GM18511 (cell line): ENCODE data around the gene SCN1B.
A peak's percentile ranks its signal among the peaks of the same experiment; 100 is the strongest.

ENCODE experiments used
- ATAC-seq: cut with Tn5 transposase; IDR thresholded peaks from one replicate; pipeline ENCODE4 v1.9.1; 2021; ENCODE audit warnings: mild to moderate bottlenecking, moderate library complexity; ENCODE audit not compliant: unreplicated experiment

The SCN1B gene

DNA sequence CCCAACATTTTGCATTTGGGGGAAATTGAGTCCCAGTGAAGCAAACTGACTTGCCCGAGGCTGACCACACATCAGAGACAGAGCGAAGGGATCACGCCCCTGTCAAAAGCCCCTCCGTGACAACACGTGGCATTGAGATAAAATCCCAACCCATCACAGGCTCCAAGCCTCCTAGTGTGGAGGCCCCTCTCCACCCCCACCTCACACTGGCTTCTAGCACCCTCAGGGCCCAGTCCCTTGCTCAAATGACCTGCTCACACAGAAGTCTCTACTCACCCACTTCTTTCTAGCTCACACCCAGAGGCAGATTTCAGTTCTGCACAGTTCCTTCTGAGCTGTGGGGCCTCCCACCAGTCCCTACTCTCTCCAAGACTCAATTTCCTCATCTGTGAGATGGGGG is 21.5 kb downstream of the SCN1B start:
- no peak for ATAC-seq

GRCh38 chr19:35052599-35053190 is 22.4 kb downstream of the SCN1B start:
- no peak for ATAC-seq

DNA sequence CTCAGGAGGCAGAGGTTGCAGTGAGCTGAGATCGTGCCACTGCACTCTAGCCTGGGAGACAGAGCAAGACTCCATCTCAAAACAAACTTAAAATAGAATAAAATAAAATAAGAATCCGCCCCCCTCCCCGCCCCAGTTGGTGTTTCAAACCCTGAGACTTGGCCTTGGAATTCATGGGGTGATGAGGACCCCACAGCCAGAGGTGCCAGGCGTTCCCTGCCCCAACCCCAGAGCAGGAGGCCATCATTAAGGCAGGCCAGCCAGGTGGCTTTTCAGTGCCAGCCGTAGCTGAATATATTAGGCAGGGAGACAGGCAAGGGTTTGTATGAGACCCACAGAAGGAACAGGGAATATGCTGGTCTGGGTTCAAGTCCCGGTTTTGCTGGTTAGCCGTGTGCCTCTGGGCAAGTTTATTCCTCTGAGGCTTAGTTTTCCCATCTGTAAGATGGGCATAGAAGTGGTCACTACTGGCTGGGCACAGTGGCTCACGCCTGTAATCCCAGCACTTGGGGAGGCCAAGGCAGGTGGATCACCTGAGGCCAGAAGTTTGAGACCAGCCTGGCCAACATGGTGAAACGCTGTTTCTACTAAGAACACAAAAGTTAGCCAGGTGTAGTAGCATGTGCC is 23.5 kb downstream of the SCN1B start:
- ATAC-seq, result no peak

GRCh38 chr19:35054626-35055025 is 24.4 kb downstream of the SCN1B start:
- no peak for ATAC-seq

DNA sequence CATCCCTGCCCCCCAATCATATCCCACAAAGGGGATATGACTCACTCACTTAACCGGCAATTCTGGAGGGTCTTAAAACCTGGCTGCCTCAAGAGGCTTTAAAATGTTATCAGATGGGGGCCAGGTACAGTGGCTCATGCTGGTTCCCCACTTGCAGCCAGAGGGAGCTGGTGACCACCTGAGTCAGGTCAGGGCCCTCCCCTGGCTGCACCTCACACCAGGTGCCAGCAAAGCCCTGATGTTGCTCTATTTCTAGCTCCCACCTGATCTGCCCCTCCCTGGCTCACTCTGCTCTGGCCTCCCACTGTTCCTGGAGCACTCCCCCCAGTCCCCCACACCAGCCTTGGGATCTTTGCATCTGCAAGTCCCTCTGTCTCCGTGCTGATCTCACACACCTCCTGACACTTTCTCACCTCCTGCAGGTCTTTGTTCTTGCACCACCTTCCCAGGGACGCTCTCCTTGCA is 25.5 kb downstream of the SCN1B start:
- no peak for ATAC-seq

DNA sequence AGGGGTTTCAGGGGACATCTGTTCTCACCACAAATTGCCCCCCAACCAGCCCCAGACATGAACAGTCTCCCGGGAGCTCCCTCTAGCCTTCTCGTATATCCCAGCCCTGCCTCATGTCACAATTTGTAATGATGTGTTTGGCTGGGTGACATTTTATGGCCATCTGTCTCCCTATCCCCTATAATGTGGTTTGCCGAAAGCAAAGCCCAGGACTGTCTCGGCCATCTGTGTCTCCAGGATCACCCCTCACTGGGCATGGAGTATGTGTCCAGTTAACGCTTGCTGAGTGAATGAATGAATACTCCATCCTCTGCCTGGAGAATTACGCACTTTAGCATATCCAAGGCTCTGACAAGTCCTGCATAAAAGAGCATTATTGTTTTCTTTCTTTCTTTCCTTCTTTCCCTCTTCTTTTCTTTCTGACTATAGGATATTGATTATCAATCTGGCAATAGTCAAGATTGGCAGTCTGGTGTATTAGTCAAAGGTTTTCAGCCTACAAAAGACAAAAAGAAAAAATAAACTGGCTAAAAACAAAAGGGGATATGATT is 26.3 kb downstream of the SCN1B start:
- ATAC-seq, result no peak

GRCh38 chr19:35058370-35058769 is 28.1 kb downstream of the SCN1B start:
- ATAC-seq, result no peak

GRCh38 chr19:35059006-35059798 is 28.9 kb downstream of the SCN1B start:
- no peak for ATAC-seq

DNA sequence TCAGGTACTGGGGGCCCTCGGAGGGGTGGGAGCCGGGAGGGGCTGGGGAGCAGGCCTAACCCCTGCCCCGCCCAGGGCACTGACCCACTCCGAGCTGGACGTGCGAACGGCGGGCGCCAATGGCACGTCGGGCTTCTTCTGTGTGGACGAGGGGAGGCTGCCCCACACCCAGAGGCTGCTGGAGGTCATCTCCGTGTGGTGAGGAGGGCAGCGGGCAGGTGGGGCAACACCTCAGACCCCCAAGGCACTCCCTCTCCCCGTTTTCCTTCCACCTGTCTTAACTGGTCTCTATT is 29.5 kb downstream of the SCN1B start:
- ATAC-seq, result no peak

DNA sequence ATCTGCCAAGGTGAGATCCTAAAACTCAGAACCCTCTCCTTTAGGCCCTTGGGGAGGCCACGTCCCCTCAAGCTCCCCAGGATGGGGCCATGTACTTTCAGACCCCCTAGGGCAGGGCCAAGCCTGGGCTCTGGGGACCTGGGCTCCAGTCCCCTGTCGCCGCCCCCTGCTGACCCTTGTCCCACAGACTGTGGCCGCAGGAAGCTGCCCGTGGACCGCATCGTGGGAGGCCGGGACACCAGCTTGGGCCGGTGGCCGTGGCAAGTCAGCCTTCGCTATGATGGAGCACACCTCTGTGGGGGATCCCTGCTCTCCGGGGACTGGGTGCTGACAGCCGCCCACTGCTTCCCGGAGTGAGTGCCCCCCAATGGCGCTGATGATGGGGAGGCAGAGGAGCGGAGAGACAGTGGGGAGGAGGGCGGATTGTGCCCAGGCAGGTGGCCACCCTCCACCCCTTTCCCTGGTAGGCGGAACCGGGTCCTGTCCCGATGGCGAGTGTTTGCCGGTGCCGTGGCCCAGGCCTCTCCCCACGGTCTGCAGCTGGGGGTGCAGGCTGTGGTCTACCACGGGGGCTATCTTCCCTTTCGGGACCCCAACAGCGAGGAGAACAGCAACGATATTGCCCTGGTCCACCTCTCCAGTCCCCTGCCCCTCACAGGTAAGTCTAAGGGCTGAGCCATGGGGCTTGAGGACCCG is 30.0 kb downstream of the SCN1B start:
- no peak for ATAC-seq

GRCh38 chr19:35061583-35062373 is 31.5 kb downstream of the SCN1B start:
- no peak for ATAC-seq

- ATAC-seq, result no peak
These were observed 32.7 kb downstream of the SCN1B start for GRCh38 chr19:35062942-35063341.

DNA sequence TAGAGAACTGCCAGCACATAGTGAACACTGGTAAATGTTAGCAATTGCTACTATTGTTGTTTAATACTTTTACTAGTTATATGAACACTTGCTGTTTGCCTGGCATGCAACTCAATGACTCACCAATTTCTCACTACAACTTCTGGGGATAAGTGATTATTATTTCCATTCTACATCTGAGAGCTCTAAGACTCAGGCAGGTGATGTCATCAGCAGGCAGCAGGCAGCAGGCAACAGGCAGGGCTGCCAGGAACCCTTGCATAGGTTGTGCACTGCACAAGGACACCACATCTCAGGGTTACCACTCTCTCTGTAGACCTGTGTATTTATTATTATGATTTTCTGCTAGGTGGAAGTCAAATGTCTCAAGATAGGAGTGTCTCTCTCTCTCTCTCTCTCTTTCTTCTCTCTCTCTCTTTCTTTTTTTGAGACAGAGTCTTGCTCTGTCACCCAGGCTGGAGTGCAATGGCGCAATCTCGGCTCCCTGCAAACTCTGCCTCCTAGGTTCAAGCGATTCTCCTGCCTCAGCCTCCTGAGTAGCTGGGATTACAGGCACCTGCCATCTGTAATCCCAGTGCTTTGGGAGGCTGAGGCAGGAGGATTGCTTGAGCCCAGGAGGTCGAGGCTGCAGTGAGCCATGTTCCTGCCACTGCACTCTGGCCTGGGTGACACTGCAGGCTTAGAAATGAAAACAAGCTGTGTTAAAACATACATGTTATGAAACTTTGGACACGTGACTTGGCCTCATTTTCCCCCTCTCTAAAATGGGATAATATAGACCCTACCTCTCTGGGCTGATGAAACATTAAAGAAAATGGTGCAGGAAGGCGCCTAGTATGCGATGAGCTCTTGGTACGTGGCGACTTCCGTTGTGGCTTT is 33.9 kb downstream of the SCN1B start:
- ATAC-seq, result no peak

DNA sequence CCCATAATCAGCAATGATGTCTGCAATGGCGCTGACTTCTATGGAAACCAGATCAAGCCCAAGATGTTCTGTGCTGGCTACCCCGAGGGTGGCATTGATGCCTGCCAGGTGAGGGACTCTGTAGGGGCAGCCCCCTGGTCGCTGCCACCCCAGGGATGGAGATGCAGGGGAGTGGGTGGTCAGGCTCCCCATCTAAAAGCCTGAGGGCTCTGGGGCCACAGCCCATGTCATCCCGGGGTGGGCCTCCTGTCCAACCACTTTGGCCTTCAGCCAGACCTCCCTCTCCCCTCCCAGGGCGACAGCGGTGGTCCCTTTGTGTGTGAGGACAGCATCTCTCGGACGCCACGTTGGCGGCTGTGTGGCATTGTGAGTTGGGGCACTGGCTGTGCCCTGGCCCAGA is 35.3 kb downstream of the SCN1B start:
- no peak for ATAC-seq

- no peak for ATAC-seq
These were observed 35.9 kb downstream of the SCN1B start for GRCh38 chr19:35066121-35066520.

- peak; percentile 81 for ATAC-seq
These were observed 36.7 kb downstream of the SCN1B start for GRCh38 chr19:35066691-35067563.

GRCh38 chr19:35068941-35069634 is 38.8 kb downstream of the SCN1B start:
- ATAC-seq, result no peak

GRCh38 chr19:35069696-35070095 is 39.4 kb downstream of the SCN1B start:
- ATAC-seq, result no peak
